HS-5 (cell line): ENCODE data around the gene IGF2R.
"Not testable (repeated sequence)": the region's sequence is repeated elsewhere in the genome, so short reads cannot be mapped to it uniquely, and the experiment has no call there.

Experiments
- DNase-seq: peaks from one replicate; pipeline ENCODE4 v3.0.0-alpha.2; 2012; ENCODE audit warnings: low read depth

IGF2R gene

DNA sequence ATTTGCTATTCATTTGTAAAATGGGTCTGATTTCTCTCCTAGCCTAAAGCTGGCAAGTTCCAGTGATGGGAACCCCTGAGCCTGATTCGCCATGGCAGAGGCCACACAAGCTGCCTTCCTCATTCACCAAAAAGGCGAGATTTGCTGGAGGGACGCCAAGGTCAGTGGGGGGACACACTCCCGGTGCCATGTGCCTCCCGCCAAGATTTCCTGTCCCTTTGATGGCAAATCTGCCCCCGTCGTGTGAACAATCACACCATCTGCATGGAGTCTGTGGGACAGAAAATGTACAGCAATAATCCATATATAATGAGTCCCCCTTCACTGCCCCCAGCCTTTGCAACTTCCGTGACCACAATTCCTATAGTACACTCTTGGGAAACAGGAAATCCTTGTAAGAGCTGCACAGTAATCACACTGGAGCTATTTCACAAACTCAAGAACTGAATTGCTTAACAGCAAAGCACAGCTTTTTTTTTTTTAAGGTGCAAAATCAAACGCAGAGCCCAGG lies 15.7 kb upstream of the IGF2R start:
- DNase-seq = no peak

DNA sequence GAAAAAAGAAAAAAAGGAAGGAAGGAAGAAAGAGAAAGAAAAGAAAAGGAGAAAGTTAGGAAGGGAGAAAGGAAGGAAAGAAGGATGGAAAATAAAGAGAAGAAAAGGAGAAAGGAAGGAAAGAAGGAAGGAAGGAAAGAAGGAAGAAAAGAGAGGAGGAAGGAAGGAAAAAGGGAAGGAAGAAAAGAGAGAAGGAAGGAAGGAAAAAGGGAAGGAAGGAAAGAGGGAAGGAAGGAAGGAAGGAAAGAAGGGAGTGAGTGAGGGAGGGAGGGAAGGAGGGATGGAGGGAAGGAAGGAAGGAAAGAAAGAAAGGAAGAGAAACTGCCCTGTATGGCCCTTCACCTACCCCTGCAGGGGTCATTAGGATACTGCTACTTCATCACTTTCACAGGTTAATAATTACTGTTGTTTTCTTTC lies 12.9 kb upstream of the IGF2R start:
- DNase-seq = no peak

DNA sequence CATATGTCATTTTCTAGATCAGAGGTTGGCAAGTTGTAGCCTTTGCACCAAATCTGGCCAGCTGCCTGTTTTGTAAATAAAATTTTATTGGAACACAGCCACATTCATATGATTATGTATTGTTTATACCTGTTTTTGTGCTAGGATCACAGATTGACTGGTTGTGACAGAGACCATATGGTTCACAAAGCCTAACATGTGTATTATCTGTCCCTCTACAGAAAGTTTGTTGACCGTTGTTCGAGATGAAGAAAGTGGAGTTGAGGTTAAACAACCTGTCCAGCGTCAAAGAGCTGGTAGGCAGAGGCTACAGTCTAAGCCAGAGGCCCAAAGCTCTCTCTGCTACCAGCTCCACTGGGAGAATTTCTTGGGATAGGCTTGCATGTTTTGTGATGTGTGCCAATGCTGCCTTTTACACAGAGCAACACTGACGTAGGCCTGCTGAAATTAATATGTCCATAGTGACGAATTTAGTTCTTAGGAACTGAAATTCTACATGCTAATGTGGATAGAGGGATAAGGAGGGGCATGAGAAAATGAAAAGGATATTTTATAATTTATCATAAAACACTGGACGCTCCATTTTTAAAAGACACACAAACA lies 11.7 kb upstream of the IGF2R start:
- DNase-seq = no peak

DNA sequence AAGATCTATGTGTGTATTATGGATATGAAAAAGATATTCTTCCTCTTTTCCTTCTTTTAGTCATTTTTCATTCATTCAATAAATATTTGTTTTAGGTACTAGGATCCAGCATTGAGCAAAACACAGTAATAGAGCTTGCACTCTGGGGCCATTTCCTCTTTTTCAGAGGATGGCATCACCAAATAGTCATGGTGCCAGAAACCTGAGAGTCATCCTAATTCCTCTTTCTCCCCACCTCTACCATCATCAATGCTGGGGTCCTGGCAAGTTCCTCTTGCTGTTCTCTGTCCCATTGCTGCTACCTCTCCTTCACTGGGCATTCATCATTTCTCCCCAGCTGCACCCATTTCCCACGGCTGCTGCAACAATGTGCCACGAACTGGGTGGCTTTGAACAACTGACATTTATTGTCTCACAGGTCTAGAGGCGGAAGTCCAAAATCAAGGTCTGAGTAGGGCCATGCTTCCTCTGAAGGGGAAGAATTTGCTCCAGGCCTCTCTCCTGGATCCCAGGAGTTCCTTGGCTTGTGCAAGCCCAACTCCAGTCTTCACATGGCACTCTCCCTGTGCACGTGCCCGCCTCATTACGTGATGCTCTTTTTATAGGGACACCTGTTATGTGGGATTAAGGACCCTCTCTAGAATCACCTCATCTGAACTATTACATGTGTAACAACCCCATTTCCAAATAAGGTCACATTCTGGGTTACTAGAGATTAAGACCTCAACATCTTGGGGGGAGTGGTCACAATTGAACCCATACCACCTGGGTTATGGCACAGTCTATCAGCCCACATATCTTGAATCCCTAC lies 9.5 kb upstream of the IGF2R start:
- no peak for DNase-seq

DNA sequence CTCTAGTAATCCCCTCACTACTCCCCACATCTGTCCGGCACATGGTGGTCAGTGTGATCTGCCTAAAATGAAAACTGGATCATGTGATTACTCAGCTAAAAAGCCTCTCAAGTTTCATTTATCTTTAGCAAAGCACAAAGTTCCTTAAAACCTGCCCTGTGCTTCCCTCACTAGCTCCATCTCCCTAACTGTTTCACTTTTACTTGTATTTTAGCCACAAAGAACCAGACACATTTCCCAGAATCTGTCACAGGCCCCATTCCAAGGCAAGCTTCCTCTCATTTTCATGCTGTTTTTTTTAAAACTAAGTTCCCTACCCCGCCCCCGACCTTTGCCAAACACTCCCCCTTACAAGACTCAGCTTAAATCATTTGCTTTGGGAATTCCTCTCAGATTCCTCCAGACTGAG lies 8.9 kb upstream of the IGF2R start:
- no peak for DNase-seq

DNA sequence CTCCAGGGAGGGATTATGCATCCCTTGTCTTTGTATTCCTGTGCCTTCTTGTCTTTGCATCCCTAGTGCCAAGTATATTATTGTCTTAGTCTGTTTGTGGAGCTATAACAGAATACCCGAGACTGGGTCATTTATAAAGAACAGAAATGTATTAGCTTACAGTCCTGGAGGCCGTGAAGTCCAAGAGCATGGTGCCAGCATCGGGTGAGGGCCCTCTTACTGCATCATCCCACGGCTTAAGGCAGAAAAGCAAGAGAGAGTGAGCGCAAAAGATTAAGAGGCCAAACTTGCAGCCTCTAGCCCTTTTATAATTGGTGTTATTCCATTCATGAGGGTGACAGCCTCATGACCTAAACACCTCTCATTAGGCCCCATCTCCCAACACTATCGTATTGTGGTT lies 8.4 kb upstream of the IGF2R start:
- DNase-seq = no peak

DNA sequence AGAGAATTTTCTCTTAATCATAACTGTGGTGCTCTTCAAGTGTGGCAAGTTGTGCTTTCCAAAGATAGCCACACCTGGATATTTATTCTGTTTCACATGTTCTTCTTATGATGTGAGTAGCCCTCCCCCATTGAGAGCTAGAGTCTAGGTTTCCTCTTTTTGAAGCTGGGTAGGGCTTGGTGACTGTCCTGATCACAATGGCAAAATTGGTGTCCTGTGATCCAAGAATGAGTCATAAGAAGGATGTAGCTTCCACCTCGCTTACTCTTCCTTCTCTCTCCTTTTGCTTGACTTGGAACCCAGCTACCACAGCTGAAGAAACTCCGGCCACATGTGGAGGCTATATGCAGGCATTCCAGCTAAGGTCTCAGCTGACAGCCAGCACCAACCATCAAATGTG lies 7.4 kb upstream of the IGF2R start:
- no peak for DNase-seq

DNA sequence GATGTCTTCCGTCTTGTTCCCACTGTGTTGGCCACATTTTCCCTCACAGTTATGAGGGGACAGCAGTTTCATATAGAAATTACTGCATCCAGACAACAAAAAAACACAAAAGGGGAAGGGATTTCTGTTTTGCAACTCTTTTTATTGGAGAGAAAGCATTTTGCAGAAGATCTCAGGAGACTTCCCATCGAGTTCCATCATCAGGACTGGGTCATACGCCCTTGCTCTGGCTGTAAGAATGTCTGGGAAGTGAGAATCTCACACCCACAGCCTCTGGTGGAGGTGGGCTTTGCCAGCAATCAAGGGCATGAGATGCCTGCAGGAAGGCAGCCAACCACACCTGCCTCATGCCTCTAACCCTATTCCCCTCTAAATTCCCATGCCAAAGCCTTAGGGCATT lies 5.8 kb upstream of the IGF2R start:
- DNase-seq = no peak

DNA sequence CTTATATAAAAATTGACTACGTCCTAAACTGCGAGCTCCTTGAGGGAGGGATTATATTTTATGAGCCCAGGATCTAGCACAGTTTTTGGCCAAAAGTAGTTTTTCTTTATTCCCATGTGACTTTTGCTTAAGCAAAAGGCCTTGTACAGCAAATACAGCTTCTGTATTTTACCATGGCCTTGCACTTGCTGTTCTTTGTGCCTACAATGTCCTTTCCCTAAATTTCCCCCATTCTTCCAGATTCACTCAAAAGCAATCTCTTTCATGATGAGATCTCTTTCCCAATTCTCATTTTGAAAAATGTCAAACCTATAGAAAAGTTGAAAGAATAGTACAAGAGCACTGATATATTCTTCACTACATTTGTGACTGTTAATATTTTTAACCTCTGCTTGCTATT lies 4.8 kb upstream of the IGF2R start:
- DNase-seq = no peak

DNA sequence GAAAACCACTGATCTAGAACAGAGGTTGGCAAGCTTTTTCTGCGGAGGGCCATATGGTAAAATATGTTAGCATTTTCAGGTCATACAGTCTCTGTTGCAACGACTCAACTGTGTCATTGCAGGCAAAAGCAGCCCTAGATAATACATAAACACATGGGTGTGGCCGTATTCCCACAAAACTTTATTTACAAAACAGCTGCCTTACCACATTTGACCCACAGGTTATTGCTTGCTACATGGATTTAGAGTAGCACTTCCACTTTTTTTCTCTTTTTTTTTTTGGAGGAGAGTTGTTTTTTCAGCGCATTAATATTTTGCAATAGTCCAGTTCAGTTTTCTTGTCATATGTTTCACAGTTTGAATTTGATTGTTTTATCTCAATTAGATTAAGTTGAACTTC lies 2.5 kb upstream of the IGF2R start:
- DNase-seq = no peak

DNA sequence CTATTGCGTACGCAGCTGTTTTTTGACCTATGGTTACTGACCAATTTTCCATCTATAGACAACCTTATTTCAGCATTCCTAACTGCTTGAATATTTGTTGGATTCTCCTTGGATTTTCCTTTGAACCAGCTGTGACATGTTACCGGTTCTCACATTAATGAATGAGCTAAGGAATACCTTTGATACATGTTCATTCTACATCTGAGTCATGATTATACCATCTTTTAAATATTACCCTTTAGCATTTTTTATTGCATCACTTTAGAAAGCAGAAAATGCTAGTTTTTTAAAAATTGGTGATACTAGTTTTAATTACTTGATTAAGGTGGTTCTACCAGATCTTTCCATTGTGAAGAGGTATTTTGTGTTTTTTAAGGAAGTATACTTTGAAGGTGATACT lies 1.9 kb upstream of the IGF2R start:
- no peak for DNase-seq

DNA sequence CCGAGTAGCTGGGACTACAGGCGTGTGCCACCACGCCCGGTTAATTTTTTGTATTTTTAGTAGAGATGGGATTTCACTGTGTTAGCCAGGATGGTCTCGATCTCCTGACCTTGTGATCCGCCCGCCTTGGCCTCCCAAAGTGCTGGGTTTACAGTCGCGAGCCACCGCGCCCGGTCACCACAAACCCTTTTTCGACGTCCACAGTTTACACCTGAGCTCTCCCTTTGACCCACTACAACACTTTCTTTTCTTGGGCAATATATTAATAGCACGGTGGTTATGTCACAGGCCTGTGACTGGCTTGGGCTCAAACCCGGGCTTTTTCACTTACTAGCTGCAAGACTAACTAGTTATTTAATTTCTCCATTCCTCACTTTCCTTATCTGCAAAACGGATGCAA lies 1.3 kb upstream of the IGF2R start:
- DNase-seq = not testable (repeated sequence)

DNA sequence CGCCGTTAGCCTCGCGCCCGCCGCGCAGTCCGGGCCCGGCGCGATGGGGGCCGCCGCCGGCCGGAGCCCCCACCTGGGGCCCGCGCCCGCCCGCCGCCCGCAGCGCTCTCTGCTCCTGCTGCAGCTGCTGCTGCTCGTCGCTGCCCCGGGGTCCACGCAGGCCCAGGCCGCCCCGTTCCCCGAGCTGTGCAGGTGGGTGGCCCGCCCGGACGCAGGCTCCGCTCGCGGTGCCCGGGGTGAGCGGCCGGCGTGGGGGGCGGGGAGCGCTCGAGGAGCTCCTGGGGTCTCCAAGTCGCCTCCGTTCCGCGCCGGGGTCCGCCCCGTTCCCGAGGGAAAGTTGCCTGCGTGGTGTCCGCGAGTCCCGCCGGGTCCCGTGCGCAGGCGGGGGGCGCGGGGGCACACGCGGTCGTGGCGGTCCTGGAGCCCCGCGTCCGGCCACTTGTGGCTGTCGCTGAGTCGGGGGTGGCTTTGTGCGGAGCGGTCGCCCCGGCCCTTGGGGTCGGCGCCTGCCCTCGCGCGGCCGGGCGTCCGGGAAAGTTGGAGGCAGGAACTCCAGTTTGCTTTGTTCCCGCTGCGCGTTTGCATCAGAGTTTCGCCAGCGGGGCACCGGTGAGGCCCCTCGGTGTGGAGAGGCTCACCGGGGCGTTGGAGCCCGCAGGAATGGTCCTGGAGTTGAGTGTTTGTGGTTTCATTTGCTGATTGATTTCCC lies 476 bp downstream of the IGF2R start:
- no peak for DNase-seq

DNA sequence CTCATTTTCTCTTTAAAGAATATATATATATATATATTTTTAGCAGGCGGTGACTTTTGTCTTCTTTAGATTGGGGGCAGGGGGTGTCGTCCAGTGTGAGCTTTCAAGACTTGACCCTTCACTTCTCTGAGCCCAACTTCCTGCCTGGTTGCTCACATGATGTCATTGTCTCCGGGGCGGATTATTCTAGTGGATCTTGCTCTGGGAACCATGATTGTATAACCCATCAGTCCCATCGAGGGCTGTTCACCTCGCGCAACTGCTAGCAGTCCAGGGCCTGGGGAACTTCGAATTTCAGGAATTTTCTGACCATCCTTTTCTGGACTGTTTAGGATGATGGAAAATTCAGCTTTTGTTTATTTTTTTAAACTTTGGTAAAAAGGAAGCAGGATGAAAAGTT lies 1.0 kb downstream of the IGF2R start:
- no peak for DNase-seq

DNA sequence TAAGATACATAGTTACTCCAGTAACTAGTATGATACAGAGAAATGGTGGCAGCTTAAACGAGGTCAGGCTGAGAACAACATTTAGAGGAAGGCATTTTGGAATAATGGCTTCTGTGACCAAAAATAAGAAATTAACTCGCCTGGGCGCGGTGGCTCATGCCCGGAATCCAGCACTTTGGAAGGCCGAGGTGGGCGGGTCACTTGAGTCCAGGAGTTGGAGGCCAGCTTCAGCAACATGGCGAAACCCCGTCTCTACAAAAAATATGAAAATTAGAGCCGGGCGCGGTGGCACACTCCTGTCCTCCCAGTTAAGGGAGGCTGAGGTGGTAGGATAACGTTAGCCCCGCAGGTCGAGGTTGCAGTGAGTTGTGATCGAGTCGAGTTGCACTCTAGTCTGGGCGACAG lies 1.8 kb downstream of the IGF2R start:
- no peak for DNase-seq

DNA sequence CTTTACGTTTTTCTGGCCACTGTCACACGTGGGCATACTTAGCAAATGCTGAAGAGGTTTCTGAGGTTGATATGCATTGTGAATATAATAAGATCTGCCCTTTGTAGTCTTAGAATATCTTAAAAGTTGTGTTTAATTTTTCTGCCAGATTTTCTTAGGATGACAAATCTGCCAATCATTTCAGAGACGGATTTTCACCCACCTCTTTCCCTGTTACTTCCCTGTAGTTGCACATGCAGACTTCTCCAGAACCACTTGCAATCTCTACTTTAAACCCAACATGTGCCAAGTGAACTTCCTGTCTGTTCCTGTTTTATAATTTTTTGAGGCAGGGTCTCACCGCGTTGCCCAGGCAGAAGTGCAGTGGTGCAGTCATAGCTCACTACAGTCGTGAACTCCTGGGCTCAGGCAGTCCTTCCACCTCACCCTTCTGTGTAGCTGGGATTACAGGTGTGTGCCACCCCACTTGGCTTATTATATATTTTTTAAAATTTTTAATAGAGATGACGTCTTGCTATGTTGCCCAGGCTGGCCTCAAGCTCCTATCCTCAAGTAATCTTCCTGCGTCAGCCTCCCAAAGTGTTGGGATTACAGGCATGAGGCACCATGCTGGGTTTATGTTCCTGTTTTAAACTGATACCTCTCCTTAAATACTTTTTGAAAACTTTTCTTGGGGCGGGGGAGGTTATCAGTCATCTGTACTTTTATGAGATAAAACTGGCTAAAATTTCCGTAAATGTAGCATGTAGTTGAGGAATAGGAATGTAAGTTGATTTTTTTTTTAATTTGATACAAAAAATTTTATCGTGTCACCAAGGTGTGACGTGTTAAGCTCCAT lies 2.7 kb downstream of the IGF2R start:
- no peak for DNase-seq

DNA sequence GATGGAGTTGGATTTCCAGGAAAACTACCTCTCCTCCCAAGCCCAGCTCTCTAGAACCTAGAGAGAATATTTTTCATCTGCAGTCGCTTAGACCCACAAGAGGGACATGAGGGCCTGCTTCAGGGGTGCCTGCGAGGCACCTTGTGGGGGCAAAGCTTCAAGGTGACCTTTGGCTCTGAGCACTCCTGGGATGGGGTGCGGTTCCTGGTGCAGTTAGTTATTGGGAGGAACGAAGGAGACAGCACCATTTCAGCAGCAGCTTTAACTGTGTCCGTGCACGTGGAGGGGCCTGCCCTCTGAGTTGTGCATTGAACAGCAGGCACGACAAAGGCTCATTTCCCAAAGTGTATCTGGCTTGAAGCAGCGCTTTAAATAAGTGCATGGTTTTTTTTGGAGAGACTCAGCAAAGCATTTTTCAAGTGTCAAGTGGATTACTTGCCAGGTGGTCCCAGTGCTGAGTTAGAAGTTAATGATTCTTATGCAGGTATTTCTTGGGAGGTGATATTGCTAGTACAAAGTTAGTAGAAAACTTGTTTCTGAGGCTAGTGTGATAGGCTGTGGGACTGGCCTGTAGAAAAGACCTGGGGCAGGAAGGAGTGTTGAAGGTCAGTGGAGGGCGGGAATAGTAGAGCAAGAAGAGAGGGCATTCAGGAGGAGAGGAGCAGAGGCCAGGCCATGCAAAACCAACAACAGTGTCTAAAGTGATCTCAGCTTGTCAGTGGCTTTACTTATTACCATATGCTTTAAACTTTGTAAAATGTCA lies 3.8 kb downstream of the IGF2R start:
- DNase-seq = no peak

DNA sequence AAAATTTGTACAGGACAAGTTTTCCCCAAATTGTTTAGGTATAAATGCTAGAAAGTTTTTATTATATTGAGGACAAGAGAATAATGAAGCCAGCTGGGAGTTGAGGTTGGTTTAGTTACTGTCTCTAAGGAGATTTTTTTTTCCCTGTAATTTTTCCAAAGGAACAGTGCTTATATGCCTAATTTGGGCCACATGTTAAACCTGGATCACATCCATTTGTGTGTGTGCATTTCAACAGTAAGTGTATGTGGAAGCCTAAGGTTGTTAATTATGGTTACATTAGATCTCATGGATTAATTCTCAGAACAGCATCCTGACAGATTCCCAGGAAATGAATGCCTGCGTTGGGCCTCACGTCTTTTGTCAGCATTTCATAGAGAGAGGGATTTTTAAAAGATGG lies 4.5 kb downstream of the IGF2R start:
- no peak for DNase-seq

DNA sequence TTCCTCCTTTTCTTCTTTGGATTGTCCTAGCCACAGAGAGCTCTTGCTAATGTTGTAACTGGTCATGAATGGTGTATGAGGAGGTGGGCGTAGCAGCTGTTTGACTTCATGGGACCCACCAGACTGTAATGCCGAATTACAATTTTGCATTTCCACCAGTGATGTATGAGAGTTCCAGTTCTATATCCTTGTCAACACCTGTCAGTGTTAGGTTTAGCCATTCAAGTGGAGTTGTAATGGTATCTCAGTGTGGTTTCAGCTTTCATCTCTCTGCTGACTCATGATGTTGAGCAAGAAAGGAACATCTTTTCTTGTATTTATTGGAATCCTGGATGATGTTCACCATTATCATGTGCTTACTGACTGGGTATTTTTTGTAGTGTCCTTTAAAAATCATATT lies 5.1 kb downstream of the IGF2R start:
- no peak for DNase-seq

DNA sequence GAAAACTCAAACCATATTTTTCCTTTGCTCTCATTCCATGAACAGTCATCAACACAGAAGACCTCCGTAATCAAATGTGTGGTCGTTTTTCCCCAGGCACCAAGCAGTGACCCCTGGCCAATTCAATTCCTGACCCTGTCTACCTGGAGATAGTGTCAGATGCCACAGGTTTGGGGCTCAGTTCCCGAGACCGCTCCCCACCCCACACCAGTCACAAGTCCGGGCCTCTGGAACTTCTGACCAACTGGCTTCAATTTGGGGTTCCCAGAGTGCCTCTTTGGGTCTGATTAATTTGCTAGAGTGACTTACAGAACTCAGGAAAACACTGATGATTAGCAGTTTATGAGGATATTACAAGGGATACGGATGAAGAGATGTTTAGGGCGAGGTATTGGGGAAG lies 6.0 kb downstream of the IGF2R start:
- no peak for DNase-seq

DNA sequence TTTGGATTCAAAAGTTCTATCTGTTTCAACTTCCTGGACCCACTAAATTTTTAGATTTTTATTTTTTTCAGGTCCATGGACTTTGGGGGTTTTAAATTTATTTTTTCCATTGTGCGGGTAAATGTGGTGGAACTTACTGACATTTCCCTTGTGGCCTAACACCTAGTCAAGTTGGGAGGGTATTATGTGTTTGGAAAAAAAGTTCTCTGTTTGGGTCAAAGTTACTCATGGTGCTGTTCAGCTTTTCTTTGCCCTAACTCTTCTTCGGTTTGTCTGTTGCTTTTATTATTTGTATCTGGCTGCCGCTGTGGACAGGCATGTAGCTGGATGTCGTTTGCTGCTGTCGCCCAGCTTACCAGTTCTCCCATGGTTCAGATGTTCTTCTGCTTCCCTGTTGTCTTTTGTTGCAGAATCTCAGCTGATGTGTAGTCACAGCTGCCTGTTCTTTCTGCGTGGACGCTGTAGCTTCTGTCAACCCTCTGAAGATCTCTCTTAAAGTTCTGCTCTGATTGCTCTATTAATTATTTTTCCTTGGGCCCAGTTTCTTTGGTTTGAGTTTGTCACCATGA lies 7.9 kb downstream of the IGF2R start:
- no peak for DNase-seq
